HepG2 (cell line): ENCODE measurements around the gene NES. TPM values are rescaled to one million over a fixed set of nuclear protein-coding genes. Genes with fewer than 3 reads are reported as not detected.

Experiments
- GLI4 ChIP-seq: sonication (generic); formaldehyde crosslinking; IDR thresholded peaks from 2 replicates; pipeline ENCODE4 v1.5.1; 2020; ENCODE audit warnings: missing genetic modification reagents, mild to moderate bottlenecking, moderate library complexity, borderline replicate concordance
- HBP1 ChIP-seq: IDR thresholded peaks from 2 replicates; pipeline ENCODE4 v1.6.1; 2016; ENCODE audit warnings: low read depth, control low read depth
- HMGXB3 ChIP-seq: sonication (generic); formaldehyde crosslinking; IDR thresholded peaks from 2 replicates; pipeline ENCODE4 v1.4.0; 2020; ENCODE audit warnings: missing genetic modification reagents, borderline replicate concordance
- POLR2A ChIP-seq, 2 experiments: IDR thresholded peaks; 2 replicates each; pipeline ENCODE4 v1.6.1; 2011; ENCODE audit warnings: low read depth in 2 of 2, low read length in 2 of 2, mild to moderate bottlenecking in 1 of 2, moderate library complexity in 1 of 2; ENCODE audit not compliant: insufficient read depth in 1 of 2
- SP5 ChIP-seq: IDR thresholded peaks from 2 replicates; pipeline ENCODE4 v1.6.1; 2016; ENCODE audit warnings: low read depth, borderline replicate concordance
- SUZ12 ChIP-seq: fragments of 150-350 bp; IDR thresholded peaks from 2 replicates; pipeline ENCODE4 v1.6.1; 2014; ENCODE audit warnings: low read depth, low read length
- ZNF235 ChIP-seq: sonication (generic); formaldehyde crosslinking; IDR thresholded peaks from 2 replicates; pipeline ENCODE4 v1.8.1; 2023; ENCODE audit warnings: mild to moderate bottlenecking, missing genetic modification reagents, borderline replicate concordance
- polyA plus RNA-seq, 8 experiments: library from polyadenylated mRNA; depleted of rRNA in 3 of 8; stranded (reverse) in 7 of 8; unstranded in 1 of 8; fragments of >200 nt; fragmentation: Illumina TruSeq in 4 of 8; extraction: Trizol in 4 of 8; gene quantifications; 2 replicates each; pipeline versions ENCODE4 v1.2.1 to v1.2.3, GENCODE V29; 2011 to 2016; ENCODE audit warnings: low read depth in 4 of 8, missing spikeins in 1 of 8, mixed read lengths in 1 of 8; ENCODE audit not compliant: insufficient read depth in 1 of 8
- total RNA-seq, 5 experiments: library from RNA; depleted of rRNA; stranded (reverse); fragments of >200 nt; fragmentation: Illumina TruSeq; extraction: Trizol; gene quantifications; 2 replicates each; pipeline ENCODE4 v1.2.3, GENCODE V29; 2016; ENCODE audit warnings: low read depth in 1 of 5
- TF ChIP-seq, protein P1 (sequence below): sonication (generic); formaldehyde crosslinking; IDR thresholded peaks from 2 replicates; pipeline ENCODE4 v1.4.0; 2020; ENCODE audit warnings: missing genetic modification reagents
- TF ChIP-seq, protein P2 (sequence below): sonication (generic); formaldehyde crosslinking; IDR thresholded peaks from 2 replicates; pipeline ENCODE4 v1.4.0; 2020; ENCODE audit warnings: missing genetic modification reagents
- TF ChIP-seq, protein P3 (sequence below): sonication (generic); formaldehyde crosslinking; IDR thresholded peaks from 2 replicates; pipeline ENCODE4 v1.5.0; 2020; ENCODE audit warnings: mild to moderate bottlenecking, missing genetic modification reagents, borderline replicate concordance
- TF ChIP-seq, protein P4 (sequence below): sonication (generic); formaldehyde crosslinking; IDR thresholded peaks from 2 replicates; pipeline ENCODE4 v1.8.0; 2022; ENCODE audit warnings: mild to moderate bottlenecking, missing genetic modification reagents

NES gene
- total and polyA plus RNA-seq, 2 of the 13 experiments (the other 11 are each of a cell fraction or from before 2014, with no cell fraction given), result 1.7 to 16.6 TPM

GRCh38 chr1:156664767-156665411 lies 12.3 kb downstream of the NES start (continued):
- TF ChIP-seq HBP1 (CRISPR knock-in tag) (0 out of 2 replicates have a peak, but pooled peaks have one; percentile 14), ZNF235 (no peak), SP5 (0 out of 2 replicates have a peak, but pooled peaks have one; percentile 19), SUZ12 (no peak), GLI4 (CRISPR knock-in tag) (no peak), HMGXB3 (no peak), POLR2A (IDR thresholded peaks at IDR 0.05; ENCODE audit: insufficient read depth in 1 of 2, low read depth in 2 of 2, low read length in 2 of 2) (no peak)
- TF ChIP-seq, protein P1, sequence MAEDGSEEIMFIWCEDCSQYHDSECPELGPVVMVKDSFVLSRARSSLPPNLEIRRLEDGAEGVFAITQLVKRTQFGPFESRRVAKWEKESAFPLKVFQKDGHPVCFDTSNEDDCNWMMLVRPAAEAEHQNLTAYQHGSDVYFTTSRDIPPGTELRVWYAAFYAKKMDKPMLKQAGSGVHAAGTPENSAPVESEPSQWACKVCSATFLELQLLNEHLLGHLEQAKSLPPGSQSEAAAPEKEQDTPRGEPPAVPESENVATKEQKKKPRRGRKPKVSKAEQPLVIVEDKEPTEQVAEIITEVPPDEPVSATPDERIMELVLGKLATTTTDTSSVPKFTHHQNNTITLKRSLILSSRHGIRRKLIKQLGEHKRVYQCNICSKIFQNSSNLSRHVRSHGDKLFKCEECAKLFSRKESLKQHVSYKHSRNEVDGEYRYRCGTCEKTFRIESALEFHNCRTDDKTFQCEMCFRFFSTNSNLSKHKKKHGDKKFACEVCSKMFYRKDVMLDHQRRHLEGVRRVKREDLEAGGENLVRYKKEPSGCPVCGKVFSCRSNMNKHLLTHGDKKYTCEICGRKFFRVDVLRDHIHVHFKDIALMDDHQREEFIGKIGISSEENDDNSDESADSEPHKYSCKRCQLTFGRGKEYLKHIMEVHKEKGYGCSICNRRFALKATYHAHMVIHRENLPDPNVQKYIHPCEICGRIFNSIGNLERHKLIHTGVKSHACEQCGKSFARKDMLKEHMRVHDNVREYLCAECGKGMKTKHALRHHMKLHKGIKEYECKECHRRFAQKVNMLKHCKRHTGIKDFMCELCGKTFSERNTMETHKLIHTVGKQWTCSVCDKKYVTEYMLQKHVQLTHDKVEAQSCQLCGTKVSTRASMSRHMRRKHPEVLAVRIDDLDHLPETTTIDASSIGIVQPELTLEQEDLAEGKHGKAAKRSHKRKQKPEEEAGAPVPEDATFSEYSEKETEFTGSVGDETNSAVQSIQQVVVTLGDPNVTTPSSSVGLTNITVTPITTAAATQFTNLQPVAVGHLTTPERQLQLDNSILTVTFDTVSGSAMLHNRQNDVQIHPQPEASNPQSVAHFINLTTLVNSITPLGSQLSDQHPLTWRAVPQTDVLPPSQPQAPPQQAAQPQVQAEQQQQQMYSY (CRISPR knock-in tag), result no peak
- TF ChIP-seq, protein P2, sequence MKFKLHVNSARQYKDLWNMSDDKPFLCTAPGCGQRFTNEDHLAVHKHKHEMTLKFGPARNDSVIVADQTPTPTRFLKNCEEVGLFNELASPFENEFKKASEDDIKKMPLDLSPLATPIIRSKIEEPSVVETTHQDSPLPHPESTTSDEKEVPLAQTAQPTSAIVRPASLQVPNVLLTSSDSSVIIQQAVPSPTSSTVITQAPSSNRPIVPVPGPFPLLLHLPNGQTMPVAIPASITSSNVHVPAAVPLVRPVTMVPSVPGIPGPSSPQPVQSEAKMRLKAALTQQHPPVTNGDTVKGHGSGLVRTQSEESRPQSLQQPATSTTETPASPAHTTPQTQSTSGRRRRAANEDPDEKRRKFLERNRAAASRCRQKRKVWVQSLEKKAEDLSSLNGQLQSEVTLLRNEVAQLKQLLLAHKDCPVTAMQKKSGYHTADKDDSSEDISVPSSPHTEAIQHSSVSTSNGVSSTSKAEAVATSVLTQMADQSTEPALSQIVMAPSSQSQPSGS, result no peak
- TF ChIP-seq, protein P3, sequence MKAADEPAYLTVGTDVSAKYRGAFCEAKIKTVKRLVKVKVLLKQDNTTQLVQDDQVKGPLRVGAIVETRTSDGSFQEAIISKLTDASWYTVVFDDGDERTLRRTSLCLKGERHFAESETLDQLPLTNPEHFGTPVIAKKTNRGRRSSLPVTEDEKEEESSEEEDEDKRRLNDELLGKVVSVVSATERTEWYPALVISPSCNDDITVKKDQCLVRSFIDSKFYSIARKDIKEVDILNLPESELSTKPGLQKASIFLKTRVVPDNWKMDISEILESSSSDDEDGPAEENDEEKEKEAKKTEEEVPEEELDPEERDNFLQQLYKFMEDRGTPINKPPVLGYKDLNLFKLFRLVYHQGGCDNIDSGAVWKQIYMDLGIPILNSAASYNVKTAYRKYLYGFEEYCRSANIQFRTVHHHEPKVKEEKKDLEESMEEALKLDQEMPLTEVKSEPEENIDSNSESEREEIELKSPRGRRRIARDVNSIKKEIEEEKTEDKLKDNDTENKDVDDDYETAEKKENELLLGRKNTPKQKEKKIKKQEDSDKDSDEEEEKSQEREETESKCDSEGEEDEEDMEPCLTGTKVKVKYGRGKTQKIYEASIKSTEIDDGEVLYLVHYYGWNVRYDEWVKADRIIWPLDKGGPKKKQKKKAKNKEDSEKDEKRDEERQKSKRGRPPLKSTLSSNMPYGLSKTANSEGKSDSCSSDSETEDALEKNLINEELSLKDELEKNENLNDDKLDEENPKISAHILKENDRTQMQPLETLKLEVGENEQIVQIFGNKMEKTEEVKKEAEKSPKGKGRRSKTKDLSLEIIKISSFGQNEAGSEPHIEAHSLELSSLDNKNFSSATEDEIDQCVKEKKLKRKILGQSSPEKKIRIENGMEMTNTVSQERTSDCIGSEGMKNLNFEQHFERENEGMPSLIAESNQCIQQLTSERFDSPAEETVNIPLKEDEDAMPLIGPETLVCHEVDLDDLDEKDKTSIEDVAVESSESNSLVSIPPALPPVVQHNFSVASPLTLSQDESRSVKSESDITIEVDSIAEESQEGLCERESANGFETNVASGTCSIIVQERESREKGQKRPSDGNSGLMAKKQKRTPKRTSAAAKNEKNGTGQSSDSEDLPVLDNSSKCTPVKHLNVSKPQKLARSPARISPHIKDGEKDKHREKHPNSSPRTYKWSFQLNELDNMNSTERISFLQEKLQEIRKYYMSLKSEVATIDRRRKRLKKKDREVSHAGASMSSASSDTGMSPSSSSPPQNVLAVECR (CRISPR knock-in tag), result no peak
- TF ChIP-seq, protein P4, sequence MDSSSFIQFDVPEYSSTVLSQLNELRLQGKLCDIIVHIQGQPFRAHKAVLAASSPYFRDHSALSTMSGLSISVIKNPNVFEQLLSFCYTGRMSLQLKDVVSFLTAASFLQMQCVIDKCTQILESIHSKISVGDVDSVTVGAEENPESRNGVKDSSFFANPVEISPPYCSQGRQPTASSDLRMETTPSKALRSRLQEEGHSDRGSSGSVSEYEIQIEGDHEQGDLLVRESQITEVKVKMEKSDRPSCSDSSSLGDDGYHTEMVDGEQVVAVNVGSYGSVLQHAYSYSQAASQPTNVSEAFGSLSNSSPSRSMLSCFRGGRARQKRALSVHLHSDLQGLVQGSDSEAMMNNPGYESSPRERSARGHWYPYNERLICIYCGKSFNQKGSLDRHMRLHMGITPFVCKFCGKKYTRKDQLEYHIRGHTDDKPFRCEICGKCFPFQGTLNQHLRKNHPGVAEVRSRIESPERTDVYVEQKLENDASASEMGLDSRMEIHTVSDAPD (CRISPR knock-in tag), result no peak
